Karpas-422 (cell line): ENCODE data around the gene MRPL22. TPM values are rescaled to one million over a fixed set of nuclear protein-coding genes. Genes with fewer than 3 reads are reported as not detected.
"Not testable (repeated sequence)": the region's sequence is repeated elsewhere in the genome, so short reads cannot be mapped to it uniquely, and the experiment has no call there.

Experiments used
- DNase-seq: peaks from one replicate; pipeline ENCODE4 v3.0.0-alpha.2; 2015
- H2AFZ ChIP-seq: fragments of 200-600 bp; sonication (generic); 2 replicates; pipeline ENCODE4 v1.6.1; 2014; ENCODE audit warnings: antibody characterized with exemption, low read length, mixed read lengths
- H3K27ac ChIP-seq: fragments of 200-600 bp; sonication (generic); 2 replicates; pipeline ENCODE4 v1.5.1; 2014; ENCODE audit warnings: mild to moderate bottlenecking, low read length, moderate library complexity
- H3K27me3 ChIP-seq: fragments of 200-600 bp; sonication (generic); 2 replicates; pipeline ENCODE4 v1.6.1; 2014; ENCODE audit warnings: low read length, mixed read lengths
- H3K36me3 ChIP-seq: fragments of 200-600 bp; sonication (generic); 2 replicates; pipeline ENCODE4 v1.6.1; 2014; ENCODE audit warnings: low read length, mixed read lengths; ENCODE audit not compliant: insufficient read depth
- H3K4me1 ChIP-seq: fragments of 200-600 bp; sonication (generic); 2 replicates; pipeline ENCODE4 v1.6.1; 2014; ENCODE audit warnings: mild to moderate bottlenecking, low read length, mixed read lengths
- H3K4me2 ChIP-seq: fragments of 200-600 bp; sonication (generic); 2 replicates; pipeline ENCODE4 v1.6.1; 2014; ENCODE audit warnings: low read length, low read depth, mild to moderate bottlenecking; ENCODE audit not compliant: poor library complexity, severe bottlenecking
- H3K4me3 ChIP-seq: fragments of 200-600 bp; sonication (generic); 2 replicates; pipeline ENCODE4 v1.5.1; 2014; ENCODE audit warnings: mild to moderate bottlenecking, antibody characterized with exemption, low read length, mixed read lengths
- H3K79me2 ChIP-seq: fragments of 200-600 bp; sonication (generic); 2 replicates; pipeline ENCODE4 v1.6.1; 2014; ENCODE audit warnings: mild to moderate bottlenecking, low read length, mixed read lengths
- H3K9ac ChIP-seq: fragments of 200-600 bp; sonication (generic); 2 replicates; pipeline ENCODE4 v1.6.0; 2014; ENCODE audit warnings: low read length
- H3K9me2 ChIP-seq: fragments of 200-600 bp; sonication (generic), shearing (Covaris generic); replicated peaks from 2 replicates; pipeline ENCODE4 v1.6.0; 2014; ENCODE audit warnings: mild to moderate bottlenecking, low read length, moderate library complexity; ENCODE audit not compliant: insufficient read depth
- H3K9me3 ChIP-seq: fragments of 300-700, 200-600 bp; sonication (generic); 2 replicates; pipeline ENCODE4 v1.6.1; 2014; ENCODE audit warnings: low read length, mixed read lengths
- H4K20me1 ChIP-seq: fragments of 200-600 bp; sonication (generic); 2 replicates; pipeline ENCODE4 v1.6.1; 2014; ENCODE audit warnings: mild to moderate bottlenecking, antibody characterized with exemption, low read length, low read depth; ENCODE audit not compliant: insufficient read depth
- total RNA-seq: library from RNA; depleted of rRNA; stranded (reverse); fragments of >200 nt; shearing (Covaris generic); gene quantifications from 2 replicates; pipeline ENCODE4 v1.2.3, GENCODE V29; 2014; ENCODE audit warnings: low replicate concordance

MRPL22 gene
- total RNA-seq, 1 experiment from 2014 or later: 21.3 TPM

- Histone ChIP-seq H3K79me2 (peaks cover 50% of the 10 kb centered on the region), H3K27ac (no peak overlapping the region), H4K20me1 (no peaks in the 10 kb centered on the region), H3K9me2 (no peaks in the 10 kb centered on the region), H3K4me3 (no peak overlapping the region), H3K4me1 (peaks cover 24% of the 10 kb centered on the region), H3K27me3 (no peaks in the 10 kb centered on the region), H3K36me3 (peaks cover 41% of the 10 kb centered on the region), H3K9ac (no peak overlapping the region), H2AFZ (no peak overlapping the region), H3K4me2 (no peak overlapping the region), H3K9me3 (no peaks in the 10 kb centered on the region)
- DNase-seq: no peak
Measured at GRCh38 chr5:154934881-154935280, 6.0 kb upstream of the MRPL22 start.

DNA sequence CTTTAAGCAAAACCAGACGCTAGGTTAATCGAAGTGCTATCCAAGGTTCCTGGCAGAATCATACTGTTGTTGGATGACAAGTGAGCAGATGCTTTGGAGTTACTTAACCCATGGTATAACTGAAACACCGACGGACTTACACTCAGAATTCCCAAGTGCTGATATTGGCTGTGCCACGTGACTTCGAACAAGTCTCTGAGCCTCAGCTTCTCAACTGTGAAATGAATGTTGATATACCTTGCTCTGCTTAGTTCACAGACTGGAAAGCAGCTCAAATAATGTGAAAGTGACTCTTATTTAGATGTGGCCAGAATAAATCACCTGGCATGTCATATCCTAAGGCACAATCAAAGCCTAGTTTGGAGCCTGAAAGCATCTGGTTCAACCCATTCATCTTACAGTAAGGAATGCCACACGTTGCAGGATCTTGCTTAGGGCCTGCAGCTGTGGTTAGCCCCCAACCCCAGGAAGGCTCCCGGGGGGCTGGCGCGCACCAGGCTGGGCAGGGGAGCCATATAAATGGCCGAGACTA lies 3.6 kb upstream of the MRPL22 start:
- no peaks in the 10 kb centered on the region for H3K9me2 ChIP-seq
- no peaks in the 10 kb centered on the region for H4K20me1 ChIP-seq
- H3K4me2 ChIP-seq: peak overlapping the region; percentile 80
- peaks cover 60% of the 10 kb centered on the region for H3K79me2 ChIP-seq
- peak overlapping the region; percentile 80 for H3K4me3 ChIP-seq
- H3K27me3 ChIP-seq: no peaks in the 10 kb centered on the region
- peak overlapping the region; percentile 82 for H3K9ac ChIP-seq
- DNase-seq: peak; percentile 44
- peak overlapping the region; percentile 8; the same call in 1 of the 2 replicates for H3K27ac ChIP-seq
- no peaks in the 10 kb centered on the region for H3K9me3 ChIP-seq
- peaks cover 22% of the 10 kb centered on the region for H3K36me3 ChIP-seq
- peaks cover 35% of the 10 kb centered on the region for H3K4me1 ChIP-seq
- peak overlapping the region; percentile 10; the same call in 1 of the 2 replicates for H2AFZ ChIP-seq

DNA sequence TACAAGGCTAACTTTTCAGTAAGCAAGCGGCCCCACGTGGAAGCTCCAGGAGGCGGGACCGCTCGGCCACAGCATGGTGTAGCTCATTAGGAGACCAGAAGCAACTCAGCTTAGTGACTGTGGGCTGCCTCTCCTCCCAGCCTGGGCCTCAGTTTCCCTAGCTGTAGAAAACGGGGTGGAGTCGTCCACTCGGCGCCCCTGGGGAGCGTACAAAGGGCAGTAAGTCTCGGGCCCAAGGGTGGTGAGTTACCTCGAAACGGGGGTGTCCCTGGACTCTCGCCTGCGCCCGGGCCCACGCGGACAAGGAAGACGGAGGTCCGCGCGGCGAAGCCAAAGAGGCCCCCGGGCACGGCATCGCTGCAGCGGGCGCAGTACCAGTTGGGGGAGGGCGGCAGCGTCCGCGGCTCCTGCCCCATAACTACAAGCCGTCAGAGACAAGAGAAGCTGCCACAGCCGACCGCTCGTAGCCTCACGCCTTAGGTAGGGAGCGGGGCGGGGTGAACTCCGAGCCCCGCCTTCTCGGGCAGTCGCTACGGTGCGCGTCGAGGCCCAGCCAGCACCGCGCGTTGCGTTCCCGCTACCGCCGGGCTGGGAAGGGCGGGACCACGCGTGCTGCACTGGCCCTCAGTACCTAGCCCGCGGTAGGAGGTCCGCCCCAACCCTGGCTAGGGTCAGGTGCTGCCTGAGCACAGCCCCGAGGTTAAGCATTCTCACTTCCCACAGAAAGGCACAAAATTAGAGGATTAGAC lies 3.0 kb upstream of the MRPL22 start, which contains the start of gene GEMIN5:
Gene GEMIN5 (minus strand): TSS at position 494 of the 749 bp plus-strand sequence. CDS start 78 bp downstream, at position 416.
- Histone ChIP-seq H3K9ac (peak within 1 kb of the TSS; percentile 82), H4K20me1 (no peaks in the 10 kb centered on the region), H3K4me2 (peak within 1 kb of the TSS; percentile 80), H3K4me1 (peaks cover 41% of the 10 kb centered on the region), H3K4me3 (peak within 1 kb of the TSS; percentile 80), H3K9me3 (no peaks in the 10 kb centered on the region), H2AFZ (peak within 1 kb of the TSS; percentile 51; the same call in 1 of the 2 replicates), H3K79me2 (peaks cover 66% of the 10 kb centered on the region), H3K27ac (peak within 1 kb of the TSS; percentile 8; the same call in 1 of the 2 replicates), H3K27me3 (no peaks in the 10 kb centered on the region), H3K36me3 (peaks cover 17% of the 10 kb centered on the region), H3K9me2 (no peaks in the 10 kb centered on the region)
- peak; percentile 96 for DNase-seq

- H3K27me3 ChIP-seq, H4K20me1 ChIP-seq, H3K27ac ChIP-seq, H3K9me3 ChIP-seq, H3K9me2 ChIP-seq, H3K4me2 ChIP-seq, DNase-seq, H3K4me3 ChIP-seq, H3K9ac ChIP-seq: not testable (repeated sequence)
- peaks cover 46% of the 10 kb centered on the region for H3K4me1 ChIP-seq
- H2AFZ ChIP-seq: peak overlapping the region; percentile 76
- H3K79me2 ChIP-seq: peaks cover 69% of the 10 kb centered on the region
- peaks cover 12% of the 10 kb centered on the region for H3K36me3 ChIP-seq
Measured at GRCh38 chr5:154939387-154939786, 1.5 kb upstream of the MRPL22 start.

DNA sequence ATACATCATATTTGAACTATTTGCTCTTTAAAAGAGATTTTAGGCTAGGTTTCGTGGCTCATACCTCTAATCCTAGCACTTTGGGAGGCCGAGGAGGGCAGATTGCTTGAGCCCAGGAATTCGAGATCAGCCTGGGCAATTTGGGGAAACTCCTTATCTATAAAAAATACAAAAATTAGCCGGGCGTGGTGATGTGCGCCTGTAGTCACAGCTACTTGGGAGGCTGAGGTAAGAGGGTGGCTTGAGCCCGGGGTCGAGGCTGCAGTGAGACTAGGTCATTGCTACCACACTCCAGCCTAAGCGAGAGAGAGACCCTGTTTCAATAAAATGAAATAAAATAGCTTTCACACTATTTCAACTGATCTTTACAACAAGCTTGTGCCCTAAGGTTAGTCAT lies 500 bp upstream of the MRPL22 start:
- Histone ChIP-seq H3K4me2 (peak overlapping the region; percentile 77), H3K4me1 (peaks cover 49% of the 10 kb centered on the region), H4K20me1 (no peaks in the 10 kb centered on the region), H3K27ac (no peak overlapping the region), H2AFZ (no peak overlapping the region), H3K4me3 (peak overlapping the region; percentile 80), H3K79me2 (peaks cover 69% of the 10 kb centered on the region), H3K27me3 (no peaks in the 10 kb centered on the region), H3K9me3 (no peaks in the 10 kb centered on the region), H3K36me3 (peaks cover 4% of the 10 kb centered on the region), H3K9me2 (no peaks in the 10 kb centered on the region), H3K9ac (peak overlapping the region; percentile 80)
- no peak for DNase-seq

- Histone ChIP-seq H3K9me2 (no peaks in the 10 kb centered on the region), H2AFZ (no peak overlapping the region), H3K79me2 (peaks cover 75% of the 10 kb centered on the region), H4K20me1 (0 out of 2 replicates have a peak, but pooled peaks cover 4% of the 10 kb centered on the region), H3K4me2 (no peak overlapping the region), H3K4me3 (no peak overlapping the region), H3K27me3 (no peaks in the 10 kb centered on the region), H3K36me3 (peaks cover 12% of the 10 kb centered on the region; the same call in 1 of the 2 replicates), H3K4me1 (peaks cover 34% of the 10 kb centered on the region), H3K27ac (no peak overlapping the region), H3K9ac (no peak overlapping the region), H3K9me3 (no peaks in the 10 kb centered on the region)
- DNase-seq: no peak
Measured at GRCh38 chr5:154943527-154943926, 2.7 kb downstream of the MRPL22 start.

- H3K9me2 ChIP-seq: no peaks in the 10 kb centered on the region
- DNase-seq: no peak
- peaks cover 34% of the 10 kb centered on the region for H3K4me1 ChIP-seq
- no peaks in the 10 kb centered on the region for H3K27me3 ChIP-seq
- H2AFZ ChIP-seq: no peak overlapping the region
- H3K36me3 ChIP-seq: peaks cover 13% of the 10 kb centered on the region; the same call in 1 of the 2 replicates
- 0 out of 2 replicates have a peak, but pooled peaks cover 4% of the 10 kb centered on the region for H4K20me1 ChIP-seq
- H3K4me2 ChIP-seq: no peak overlapping the region
- no peak overlapping the region for H3K9ac ChIP-seq
- H3K79me2 ChIP-seq: peaks cover 87% of the 10 kb centered on the region
- no peaks in the 10 kb centered on the region for H3K9me3 ChIP-seq
- no peak overlapping the region for H3K27ac ChIP-seq
- no peak overlapping the region for H3K4me3 ChIP-seq
Measured at GRCh38 chr5:154944716-154945115, 3.8 kb downstream of the MRPL22 start.

- H3K4me2 ChIP-seq: no peak overlapping the region
- peaks cover 97% of the 10 kb centered on the region for H3K79me2 ChIP-seq
- H4K20me1 ChIP-seq: 0 out of 2 replicates have a peak, but pooled peaks cover 4% of the 10 kb centered on the region
- H2AFZ ChIP-seq: no peak overlapping the region
- no peak overlapping the region for H3K4me3 ChIP-seq
- H3K4me1 ChIP-seq: peaks cover 25% of the 10 kb centered on the region
- no peaks in the 10 kb centered on the region for H3K9me3 ChIP-seq
- peaks cover 13% of the 10 kb centered on the region; the same call in 1 of the 2 replicates for H3K36me3 ChIP-seq
- peak; percentile 74 for DNase-seq
- no peaks in the 10 kb centered on the region for H3K27me3 ChIP-seq
- H3K9ac ChIP-seq: no peak overlapping the region
- H3K9me2 ChIP-seq: no peaks in the 10 kb centered on the region
- no peak overlapping the region for H3K27ac ChIP-seq
Measured at GRCh38 chr5:154945695-154946301, 4.9 kb downstream of the MRPL22 start.
